RPMI8226 (cell line): ENCODE data around the gene APOD.
A peak's percentile ranks its signal among the peaks of the same experiment; 100 is the strongest.

ENCODE experiments used
- DNase-seq: peaks from one replicate; pipeline ENCODE4 v3.0.0-alpha.2; 2015

APOD gene

GRCh38 chr3:195584543-195584870 lies 767 bp upstream of the APOD start:
- no peak for DNase-seq

GRCh38 chr3:195582947-195583346 lies 793 bp downstream of the APOD start:
- no peak for DNase-seq

GRCh38 chr3:195580744-195581443 lies 2.8 kb downstream of the APOD start:
- DNase-seq = no peak

GRCh38 chr3:195579281-195579680 lies 4.5 kb downstream of the APOD start:
- DNase-seq = no peak

- DNase-seq = no peak
Measured at GRCh38 chr3:195578565-195578964, 5.2 kb downstream of the APOD start.

GRCh38 chr3:195577645-195578177 lies 6.0 kb downstream of the APOD start:
- DNase-seq = no peak

- no peak for DNase-seq
Measured at GRCh38 chr3:195574497-195575304, 9.0 kb downstream of the APOD start.

- DNase-seq = no peak
Measured at GRCh38 chr3:195573611-195574496, 9.9 kb downstream of the APOD start.

GRCh38 chr3:195571361-195571760 lies 12.4 kb downstream of the APOD start:
- DNase-seq = no peak

- DNase-seq = no peak
Measured at GRCh38 chr3:195570912-195571311, 12.8 kb downstream of the APOD start.

- DNase-seq = no peak
Measured at GRCh38 chr3:195570344-195570743, 13.4 kb downstream of the APOD start.

GRCh38 chr3:195568630-195569029 lies 15.1 kb downstream of the APOD start:
- no peak for DNase-seq

- peak; percentile 23 for DNase-seq
Measured at GRCh38 chr3:195566797-195567196, 16.9 kb downstream of the APOD start.

GRCh38 chr3:195565716-195566115 lies 18.0 kb downstream of the APOD start:
- DNase-seq = no peak

- DNase-seq = no peak
Measured at GRCh38 chr3:195563317-195563716, 20.4 kb downstream of the APOD start.

- DNase-seq = no peak
Measured at GRCh38 chr3:195559723-195560409, 23.9 kb downstream of the APOD start.

GRCh38 chr3:195558602-195559001 lies 25.1 kb downstream of the APOD start:
- DNase-seq = peak; percentile 59

GRCh38 chr3:195557322-195557721 lies 26.4 kb downstream of the APOD start:
- no peak for DNase-seq

- DNase-seq = no peak
Measured at GRCh38 chr3:195556390-195556789, 27.4 kb downstream of the APOD start.

GRCh38 chr3:195555110-195555509 lies 28.6 kb downstream of the APOD start:
- DNase-seq = no peak

- no peak for DNase-seq
Measured at GRCh38 chr3:195554458-195554857, 29.3 kb downstream of the APOD start.

GRCh38 chr3:195553268-195553667 lies 30.5 kb downstream of the APOD start:
- no peak for DNase-seq
